ENCODE data around the gene PCDHA6.
"Not testable (repeated sequence)": the region's sequence is repeated elsewhere in the genome, so short reads cannot be mapped to it uniquely, and the experiment has no call there.

Gene PCDHA6, protein sequence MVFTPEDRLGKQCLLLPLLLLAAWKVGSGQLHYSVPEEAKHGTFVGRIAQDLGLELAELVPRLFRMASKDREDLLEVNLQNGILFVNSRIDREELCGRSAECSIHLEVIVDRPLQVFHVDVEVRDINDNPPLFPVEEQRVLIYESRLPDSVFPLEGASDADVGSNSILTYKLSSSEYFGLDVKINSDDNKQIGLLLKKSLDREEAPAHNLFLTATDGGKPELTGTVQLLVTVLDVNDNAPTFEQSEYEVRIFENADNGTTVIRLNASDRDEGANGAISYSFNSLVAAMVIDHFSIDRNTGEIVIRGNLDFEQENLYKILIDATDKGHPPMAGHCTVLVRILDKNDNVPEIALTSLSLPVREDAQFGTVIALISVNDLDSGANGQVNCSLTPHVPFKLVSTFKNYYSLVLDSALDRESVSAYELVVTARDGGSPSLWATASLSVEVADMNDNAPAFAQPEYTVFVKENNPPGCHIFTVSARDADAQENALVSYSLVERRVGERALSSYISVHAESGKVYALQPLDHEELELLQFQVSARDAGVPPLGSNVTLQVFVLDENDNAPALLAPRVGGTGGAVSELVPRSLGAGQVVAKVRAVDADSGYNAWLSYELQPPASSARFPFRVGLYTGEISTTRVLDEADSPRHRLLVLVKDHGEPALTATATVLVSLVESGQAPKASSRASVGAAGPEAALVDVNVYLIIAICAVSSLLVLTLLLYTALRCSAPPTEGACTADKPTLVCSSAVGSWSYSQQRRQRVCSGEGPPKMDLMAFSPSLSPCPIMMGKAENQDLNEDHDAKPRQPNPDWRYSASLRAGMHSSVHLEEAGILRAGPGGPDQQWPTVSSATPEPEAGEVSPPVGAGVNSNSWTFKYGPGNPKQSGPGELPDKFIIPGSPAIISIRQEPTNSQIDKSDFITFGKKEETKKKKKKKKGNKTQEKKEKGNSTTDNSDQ
- 0 reads per million in 2 donors for total RNA-seq

DNA sequence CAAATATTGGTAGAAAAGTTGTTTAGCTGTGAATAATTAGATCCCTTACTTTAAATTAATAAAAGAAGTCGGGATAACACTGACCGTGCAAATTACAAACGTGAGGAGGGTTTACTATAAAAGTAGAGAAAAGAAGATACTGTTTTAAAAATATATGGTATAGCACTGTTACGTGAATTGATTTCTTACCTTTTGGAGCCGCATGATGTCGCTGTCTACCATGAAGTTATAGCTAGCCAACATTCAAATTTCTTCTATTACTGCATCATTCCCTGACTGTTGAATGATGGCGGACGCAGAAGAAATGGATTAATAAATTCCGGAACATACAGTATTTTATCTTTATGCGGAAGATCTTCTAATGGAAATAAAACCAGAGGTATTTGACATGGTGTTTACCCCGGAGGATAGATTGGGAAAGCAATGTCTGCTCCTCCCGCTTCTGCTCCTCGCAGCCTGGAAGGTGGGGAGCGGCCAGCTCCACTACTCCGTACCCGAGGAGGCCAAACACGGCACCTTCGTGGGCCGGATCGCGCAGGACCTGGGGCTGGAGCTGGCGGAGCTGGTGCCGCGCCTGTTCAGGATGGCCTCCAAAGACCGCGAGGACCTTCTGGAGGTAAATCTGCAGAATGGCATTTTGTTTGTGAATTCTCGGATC lies at the start of gene PCDHA6:
PCDHA6 (plus strand) TSS at position 257 of the 658 bp plus-strand sequence; CDS start at position 389, 132 bp downstream.
- DNase-seq = no peak

DNA sequence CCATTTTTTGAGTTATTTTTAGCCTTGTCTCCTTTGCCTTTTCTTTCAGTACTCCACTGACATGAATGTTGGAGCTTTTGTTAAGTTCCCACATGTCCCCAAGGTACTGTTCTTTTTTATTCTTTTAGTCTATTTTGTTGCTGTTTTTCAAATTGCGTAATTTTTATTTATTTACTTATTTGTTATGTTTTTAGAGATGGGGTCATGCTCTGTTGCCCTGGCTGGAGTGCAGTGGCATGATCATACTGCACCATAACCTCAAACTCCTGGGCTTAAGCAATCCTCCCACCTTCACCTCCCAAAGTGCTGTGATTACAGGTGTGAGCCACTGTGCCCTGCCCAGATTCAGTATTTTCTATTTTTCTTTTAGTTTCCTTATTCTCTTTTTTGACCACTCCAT lies 47.2 kb upstream of the PCDHA6 start:
- no peak for DNase-seq

DNA sequence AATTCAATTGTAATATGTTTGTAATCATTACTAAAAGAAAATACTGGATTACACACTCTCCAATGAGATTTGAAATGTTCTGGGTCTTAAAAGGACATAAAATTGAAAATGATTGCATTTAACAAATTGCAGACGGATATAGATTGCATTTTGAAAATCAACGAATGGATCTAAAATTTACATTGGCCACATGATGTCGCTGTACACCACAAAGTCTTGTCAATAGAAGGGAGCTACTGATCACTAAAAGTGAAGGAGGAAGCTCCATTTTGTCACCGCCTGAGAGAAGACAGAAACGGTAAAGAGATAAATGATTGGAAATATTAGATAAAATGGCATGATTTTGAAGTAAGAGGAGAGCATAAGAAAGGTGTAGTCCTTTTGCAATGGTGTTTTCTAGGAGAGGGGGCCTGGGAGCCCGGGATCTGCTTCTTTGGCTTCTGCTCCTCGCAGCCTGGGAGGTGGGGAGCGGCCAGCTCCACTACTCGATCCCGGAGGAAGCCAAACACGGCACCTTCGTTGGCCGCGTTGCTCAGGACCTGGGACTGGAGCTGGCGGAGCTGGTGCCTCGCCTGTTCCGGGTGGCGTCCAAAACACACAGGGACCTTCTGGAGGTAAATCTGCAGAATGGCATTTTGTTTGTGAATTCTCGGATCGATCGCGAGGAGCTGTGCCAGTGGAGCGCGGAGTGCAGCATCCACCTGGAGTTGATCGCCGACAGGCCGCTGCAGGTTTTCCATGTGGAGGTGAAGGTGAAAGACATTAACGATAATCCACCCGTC lies 41.7 kb upstream of the PCDHA6 start, which contains the start of gene PCDHA1:
PCDHA1 (plus strand) TSS at position 236 of the 782 bp plus-strand sequence.
- DNase-seq = no peak

DNA sequence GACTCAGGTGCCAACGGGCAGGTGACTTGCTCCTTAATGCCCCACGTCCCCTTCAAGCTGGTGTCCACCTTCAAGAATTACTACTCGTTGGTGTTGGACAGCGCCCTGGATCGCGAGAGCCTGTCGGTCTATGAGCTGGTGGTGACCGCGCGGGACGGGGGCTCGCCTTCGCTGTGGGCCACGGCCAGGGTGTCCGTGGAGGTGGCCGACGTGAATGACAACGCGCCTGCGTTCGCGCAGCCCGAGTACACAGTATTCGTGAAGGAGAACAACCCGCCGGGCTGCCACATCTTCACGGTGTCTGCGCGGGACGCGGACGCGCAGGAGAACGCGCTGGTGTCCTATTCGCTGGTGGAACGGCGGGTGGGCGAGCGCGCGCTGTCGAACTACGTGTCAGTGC lies 40.3 kb upstream of the PCDHA6 start:
- not testable (repeated sequence) for DNase-seq

DNA sequence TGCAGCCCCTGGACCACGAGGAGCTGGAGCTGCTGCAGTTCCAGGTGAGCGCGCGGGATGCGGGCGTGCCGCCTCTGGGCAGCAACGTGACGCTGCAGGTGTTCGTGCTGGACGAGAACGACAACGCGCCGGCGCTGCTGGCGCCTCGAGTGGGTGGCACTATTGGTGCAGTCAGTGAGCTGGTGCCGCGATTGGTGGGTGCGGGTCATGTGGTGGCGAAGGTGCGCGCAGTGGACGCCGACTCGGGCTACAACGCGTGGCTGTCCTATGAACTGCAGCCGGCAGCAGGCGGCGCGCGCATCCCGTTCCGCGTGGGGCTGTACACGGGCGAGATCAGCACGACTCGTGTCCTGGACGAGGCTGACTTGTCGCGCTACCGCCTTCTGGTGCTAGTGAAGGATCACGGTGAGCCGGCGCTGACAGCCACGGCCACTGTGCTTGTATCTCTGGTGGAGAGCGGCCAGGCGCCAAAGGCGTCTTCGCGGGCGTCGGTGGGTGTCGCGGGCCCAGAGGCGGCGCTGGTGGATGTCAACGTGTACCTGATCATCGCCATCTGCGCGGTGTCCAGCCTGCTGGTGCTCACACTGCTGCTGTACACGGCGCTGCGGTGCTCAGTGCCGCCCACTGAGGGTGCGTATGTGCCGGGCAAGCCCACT lies 39.8 kb upstream of the PCDHA6 start:
- DNase-seq = not testable (repeated sequence)

DNA sequence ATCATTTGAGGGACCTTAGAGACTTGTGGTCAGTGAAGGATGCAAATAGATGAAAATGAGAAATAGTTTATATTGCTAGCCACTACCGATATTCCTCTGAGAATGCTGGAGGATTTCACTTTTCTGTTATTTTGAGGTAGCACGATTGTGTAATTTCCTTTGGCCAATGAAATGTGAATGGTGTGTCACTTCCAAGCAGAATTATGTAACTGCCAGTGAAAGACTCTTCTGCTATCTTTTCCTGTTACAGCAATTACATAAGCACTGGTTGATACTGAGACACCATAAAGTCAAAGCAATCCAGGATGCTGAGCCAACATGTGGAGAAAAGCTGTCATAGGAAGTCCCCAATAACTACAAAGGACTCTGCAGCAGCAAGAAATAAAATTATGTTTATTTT lies 36.7 kb upstream of the PCDHA6 start:
- DNase-seq = no peak

DNA sequence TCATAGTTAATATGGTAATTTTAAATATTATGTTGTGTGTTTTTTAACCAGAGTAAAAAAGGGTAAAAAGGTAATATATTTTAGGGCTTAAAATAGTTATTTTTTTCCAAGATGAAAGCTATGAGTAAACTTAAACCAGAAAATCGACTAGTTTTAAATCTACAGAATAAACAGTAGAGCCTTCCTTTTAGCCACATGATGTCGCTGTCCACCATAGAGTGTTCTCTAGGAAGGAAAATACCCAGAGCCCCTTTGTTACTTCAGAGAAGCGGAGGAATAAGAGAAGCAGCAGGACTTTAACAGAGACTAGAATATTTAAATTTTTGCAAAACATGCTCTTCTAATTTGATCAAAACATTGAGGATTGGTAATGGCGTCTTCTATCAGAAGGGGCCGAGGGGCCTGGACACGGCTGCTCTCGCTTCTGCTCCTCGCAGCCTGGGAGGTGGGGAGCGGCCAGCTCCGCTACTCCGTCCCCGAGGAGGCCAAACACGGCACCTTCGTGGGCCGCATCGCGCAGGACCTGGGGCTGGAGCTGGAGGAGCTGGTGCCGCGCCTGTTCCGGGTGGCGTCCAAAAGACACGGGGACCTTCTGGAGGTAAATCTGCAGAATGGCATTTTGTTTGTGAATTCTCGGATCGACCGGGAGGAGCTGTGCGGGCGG lies 33.0 kb upstream of the PCDHA6 start, which contains the start of gene PCDHA2:
PCDHA2 (plus strand) TSS at position 258 of the 664 bp plus-strand sequence.
- DNase-seq = no peak

DNA sequence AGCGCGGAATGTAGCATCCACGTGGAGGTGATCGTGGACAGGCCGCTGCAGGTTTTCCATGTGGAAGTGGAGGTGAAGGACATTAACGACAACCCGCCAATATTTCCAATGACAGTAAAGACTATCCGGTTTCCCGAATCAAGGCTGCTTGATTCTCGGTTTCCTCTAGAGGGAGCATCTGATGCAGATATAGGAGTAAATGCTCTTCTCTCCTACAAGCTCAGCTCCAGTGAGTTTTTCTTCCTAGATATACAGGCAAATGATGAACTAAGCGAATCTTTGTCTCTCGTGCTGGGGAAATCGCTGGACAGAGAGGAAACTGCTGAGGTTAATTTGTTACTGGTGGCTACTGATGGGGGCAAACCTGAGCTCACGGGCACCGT lies 32.5 kb upstream of the PCDHA6 start:
- no peak for DNase-seq

DNA sequence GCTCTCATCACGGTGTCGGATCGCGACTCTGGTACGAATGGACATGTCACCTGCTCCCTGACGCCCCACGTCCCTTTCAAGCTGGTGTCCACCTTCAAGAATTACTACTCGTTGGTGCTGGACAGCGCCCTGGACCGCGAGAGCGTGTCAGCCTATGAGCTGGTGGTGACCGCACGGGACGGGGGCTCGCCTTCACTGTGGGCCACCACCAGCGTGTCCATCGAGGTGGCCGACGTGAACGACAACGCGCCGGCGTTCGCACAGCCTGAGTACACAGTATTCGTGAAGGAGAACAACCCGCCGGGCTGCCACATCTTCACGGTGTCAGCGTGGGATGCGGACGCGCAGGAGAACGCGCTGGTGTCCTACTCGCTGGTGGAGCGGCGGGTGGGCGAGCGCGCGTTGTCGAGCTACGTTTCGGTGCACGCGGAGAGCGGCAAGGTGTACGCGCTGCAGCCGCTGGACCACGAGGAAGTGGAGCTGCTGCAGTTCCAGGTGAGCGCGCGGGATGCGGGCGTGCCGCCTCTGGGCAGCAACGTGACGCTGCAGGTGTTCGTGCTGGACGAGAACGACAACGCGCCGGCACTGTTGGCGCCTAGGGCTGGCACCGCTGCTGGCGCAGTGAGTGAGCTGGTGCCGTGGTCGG lies 31.6 kb upstream of the PCDHA6 start:
- DNase-seq = not testable (repeated sequence)

DNA sequence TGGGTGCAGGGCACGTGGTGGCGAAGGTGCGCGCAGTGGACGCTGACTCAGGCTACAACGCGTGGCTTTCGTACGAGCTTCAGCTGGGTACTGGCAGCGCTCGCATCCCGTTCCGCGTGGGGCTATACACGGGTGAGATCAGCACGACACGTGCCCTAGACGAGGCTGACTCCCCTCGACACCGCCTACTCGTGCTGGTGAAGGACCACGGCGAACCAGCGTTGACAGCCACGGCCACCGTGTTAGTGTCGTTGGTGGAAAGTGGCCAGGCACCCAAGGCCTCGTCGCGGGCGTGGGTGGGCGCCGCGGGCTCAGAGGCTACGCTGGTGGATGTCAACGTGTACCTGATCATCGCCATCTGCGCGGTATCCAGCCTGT lies 31.1 kb upstream of the PCDHA6 start:
- no peak for DNase-seq

DNA sequence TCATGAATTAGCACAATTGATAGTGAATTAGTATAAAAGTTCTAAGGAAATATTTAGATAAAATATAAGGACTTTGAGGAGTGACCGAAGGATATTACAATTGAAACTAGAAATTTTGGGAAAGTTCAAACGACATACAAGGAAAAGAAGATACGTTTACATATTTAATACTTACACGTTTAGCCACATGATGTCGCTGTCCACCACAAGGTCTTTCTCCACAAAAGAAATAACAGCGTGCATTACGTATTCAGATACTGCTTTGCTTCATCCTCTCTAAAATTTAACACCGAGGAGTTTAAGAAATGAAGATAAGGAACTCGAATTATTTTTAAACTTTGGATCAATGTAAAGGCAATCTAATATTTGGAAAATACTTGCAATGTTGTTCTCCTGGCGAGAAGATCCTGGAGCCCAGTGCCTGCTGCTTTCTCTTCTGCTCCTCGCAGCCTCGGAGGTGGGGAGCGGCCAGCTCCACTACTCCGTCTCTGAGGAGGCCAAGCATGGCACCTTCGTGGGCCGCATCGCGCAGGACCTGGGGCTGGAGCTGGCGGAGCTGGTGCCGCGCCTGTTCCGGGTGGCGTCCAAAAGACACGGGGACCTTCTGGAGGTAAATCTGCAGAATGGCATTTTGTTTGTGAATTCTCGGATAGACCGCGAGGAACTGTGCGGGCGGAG lies 26.8 kb upstream of the PCDHA6 start, which contains the start of gene PCDHA3:
PCDHA3 (plus strand) TSS at position 242 of the 678 bp plus-strand sequence.
- DNase-seq = no peak

DNA sequence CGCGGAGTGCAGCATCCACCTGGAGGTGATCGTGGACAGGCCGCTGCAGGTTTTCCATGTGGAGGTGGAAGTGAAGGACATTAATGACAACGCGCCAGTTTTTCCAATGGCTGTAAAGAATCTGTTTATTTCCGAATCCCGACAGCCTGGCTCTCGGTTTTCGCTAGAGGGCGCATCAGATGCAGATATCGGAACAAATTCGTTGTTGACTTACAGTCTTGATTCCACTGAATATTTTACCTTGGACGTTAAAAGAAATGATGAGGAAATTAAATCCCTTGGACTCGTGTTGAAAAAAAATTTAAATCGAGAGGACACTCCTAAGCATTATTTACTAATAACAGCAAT lies 26.3 kb upstream of the PCDHA6 start:
- DNase-seq = no peak

DNA sequence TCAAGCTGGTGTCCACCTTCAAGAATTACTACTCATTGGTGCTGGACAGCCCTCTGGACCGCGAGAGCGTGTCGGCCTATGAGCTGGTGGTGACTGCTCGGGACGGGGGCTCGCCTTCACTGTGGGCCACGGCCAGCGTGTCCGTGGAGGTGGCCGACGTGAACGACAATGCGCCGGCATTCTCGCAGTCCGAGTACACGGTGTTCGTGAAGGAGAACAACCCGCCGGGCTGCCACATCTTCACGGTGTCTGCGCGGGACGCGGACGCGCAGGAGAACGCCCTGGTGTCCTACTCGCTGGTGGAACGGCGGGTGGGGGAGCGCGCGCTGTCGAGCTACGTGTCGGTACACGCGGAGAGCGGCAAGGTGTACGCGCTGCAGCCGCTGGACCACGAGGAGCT lies 25.4 kb upstream of the PCDHA6 start:
- DNase-seq = not testable (repeated sequence)

DNA sequence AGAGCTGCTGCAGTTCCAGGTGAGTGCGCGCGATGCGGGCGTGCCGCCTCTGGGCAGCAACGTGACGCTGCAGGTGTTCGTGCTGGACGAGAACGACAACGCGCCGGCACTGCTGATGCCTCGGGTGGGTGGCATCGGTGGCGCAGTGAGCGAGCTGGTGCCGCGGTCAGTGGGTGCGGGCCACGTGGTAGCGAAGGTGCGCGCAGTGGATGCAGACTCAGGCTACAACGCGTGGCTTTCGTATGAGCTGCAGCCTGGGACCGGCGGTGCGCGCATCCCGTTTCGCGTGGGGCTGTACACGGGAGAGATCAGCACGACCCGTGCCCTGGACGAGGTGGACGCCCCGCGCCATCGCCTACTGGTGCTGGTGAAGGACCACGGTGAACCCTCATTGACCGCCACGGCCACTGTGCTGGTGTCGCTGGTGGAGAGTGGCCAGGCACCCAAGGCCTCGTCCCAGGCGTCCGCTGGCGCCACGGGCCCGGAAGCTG lies 24.9 kb upstream of the PCDHA6 start:
- no peak for DNase-seq

DNA sequence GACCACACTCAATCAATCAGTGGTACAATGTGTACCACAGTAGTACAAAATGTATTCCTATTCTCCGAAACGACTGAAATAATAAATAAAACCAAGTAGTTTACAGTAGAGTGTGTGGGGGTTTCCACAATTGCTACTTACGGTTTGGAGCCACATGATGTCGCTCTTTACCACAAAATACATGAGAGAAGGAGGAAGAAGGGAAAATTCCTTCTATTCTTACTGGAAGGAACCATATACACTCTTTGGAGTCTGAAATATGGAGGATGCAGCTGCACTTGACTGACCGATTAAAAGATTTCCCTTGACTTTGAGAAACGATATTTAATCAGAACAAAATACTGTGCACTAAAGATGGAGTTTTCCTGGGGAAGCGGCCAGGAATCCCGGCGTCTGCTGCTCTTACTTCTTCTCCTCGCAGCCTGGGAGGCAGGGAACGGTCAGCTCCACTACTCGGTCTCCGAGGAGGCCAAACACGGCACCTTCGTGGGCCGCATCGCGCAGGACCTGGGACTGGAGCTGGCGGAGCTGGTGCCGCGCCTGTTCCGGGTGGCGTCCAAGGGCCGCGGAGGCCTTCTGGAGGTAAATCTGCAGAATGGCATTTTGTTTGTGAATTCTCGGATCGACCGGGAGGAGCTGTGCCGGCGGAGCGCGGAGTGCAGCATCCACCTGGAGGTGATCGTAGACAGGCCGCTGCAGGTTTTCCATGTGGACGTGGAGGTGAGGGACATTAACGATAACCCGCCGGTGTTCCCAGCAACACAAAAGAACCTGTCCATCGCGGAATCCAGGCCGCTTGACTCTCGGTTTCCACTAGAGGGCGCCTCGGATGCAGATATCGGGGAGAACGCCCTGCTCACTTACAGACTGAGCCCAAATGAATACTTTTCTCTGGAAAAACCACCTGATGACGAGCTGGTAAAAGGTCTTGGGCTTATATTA lies 20.7 kb upstream of the PCDHA6 start, which contains the start of gene PCDHA4:
PCDHA4 (plus strand) TSS at position 235 of the 942 bp plus-strand sequence.
- no peak for DNase-seq

DNA sequence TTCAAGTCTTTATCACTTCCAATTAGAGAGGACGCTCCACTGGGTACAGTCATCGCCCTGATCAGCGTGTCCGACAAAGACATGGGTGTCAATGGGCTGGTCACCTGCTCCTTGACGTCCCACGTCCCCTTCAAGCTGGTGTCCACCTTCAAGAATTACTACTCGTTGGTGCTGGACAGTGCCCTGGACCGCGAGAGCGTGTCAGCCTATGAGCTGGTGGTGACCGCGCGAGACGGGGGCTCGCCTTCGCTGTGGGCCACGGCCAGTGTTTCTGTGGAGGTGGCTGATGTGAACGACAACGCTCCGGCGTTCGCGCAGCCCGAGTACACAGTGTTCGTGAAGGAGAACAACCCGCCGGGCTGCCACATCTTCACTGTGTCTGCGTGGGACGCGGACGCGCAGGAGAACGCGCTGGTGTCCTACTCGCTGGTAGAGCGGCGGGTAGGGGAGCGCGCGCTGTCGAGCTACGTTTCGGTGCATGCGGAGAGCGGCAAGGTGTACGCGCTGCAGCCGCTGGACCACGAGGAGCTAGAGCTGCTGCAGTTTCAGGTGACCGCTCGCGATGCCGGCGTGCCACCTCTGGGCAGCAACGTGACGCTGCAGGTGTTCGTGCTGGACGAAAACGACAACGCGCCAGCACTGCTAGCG lies 19.4 kb upstream of the PCDHA6 start:
- DNase-seq = not testable (repeated sequence)

DNA sequence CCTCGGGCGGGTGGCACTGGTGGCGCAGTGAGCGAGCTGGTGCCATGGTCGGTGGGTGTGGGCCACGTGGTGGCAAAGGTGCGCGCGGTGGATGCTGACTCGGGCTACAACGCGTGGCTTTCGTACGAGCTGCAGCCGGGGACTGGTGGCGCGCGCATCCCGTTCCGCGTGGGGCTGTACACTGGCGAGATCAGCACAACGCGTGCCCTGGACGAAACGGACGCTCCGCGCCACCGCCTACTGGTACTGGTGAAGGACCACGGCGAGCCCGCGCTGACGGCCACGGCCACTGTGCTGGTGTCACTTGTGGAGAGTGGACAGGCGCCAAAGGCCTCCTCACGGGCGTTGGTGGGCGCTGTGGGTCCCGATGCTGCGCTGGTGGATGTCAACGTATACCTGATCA lies 18.9 kb upstream of the PCDHA6 start:
- DNase-seq = no peak
